ENCODE data around the gene ADAM10.

ADAM10 gene

DNA sequence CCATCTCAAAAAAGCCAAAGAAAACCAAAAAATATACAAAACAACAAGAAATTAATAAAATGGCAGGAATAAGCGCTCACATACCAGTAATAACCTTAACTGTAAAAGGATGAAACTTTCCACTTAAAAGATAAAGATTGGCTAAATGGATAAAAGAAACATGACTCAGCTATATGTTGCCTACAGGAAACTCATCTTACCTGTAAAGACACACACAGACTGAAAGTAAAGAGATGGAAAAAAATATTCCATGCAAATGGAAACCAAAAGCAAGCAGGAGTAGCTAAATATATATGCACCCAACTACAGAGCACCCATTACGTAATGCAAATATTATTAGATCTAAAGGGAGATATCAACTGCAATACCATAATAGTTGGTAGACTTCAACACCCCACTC, 49.7 kb downstream of the ADAM10 start:
- no peak for DNase-seq (ENCODE audit: low read depth, low spot score)
- TF ChIP-seq, protein P1, sequence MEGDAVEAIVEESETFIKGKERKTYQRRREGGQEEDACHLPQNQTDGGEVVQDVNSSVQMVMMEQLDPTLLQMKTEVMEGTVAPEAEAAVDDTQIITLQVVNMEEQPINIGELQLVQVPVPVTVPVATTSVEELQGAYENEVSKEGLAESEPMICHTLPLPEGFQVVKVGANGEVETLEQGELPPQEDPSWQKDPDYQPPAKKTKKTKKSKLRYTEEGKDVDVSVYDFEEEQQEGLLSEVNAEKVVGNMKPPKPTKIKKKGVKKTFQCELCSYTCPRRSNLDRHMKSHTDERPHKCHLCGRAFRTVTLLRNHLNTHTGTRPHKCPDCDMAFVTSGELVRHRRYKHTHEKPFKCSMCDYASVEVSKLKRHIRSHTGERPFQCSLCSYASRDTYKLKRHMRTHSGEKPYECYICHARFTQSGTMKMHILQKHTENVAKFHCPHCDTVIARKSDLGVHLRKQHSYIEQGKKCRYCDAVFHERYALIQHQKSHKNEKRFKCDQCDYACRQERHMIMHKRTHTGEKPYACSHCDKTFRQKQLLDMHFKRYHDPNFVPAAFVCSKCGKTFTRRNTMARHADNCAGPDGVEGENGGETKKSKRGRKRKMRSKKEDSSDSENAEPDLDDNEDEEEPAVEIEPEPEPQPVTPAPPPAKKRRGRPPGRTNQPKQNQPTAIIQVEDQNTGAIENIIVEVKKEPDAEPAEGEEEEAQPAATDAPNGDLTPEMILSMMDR (IDR thresholded peaks at IDR 0.05; ENCODE audit: low read depth, low read length), result no peak
- H3K4me3 ChIP-seq (ENCODE audit: low read depth, low read length), result no peak overlapping the region
- in situ Hi-C loops (cut with HindIII; ENCODE audit: low sequenced_read_pairs), result no loop called here

DNA sequence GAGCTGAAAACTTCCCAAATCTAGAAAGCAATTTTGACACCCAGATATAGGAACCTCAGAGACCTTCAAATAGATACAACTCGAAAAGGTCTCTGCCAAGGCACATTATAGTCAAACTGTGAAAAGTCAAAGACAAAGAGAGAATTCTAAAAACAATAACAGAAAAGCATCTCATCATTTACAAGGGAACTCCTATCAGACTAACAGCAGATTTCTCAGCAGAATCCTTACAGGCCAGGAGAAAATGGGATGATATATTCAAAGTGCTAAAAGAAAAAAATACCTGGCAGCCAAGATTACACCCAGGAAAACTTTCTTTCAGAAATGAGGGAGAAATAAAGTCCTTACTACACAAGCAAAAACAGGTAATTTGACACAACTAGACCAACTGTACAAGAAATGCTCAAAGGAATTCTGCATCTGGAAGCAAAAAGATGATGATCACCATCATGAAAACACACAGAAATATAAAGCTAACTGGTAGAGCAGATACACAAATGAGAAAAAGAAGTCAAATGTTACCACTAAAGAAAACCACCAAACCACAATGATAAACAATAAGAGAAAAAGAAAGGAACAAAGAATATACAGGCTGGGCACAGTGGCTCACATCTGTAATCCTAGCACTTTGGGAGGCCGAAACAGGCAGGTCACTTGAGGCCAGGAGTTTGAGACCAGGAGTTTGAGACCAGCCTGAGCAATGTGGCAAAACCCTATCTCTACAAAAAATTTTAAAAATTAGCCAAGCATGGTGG, 50.4 kb downstream of the ADAM10 start:
- TF ChIP-seq, protein P1 (IDR thresholded peaks at IDR 0.05; ENCODE audit: low read depth, low read length), result no peak
- H3K4me3 ChIP-seq (ENCODE audit: low read depth, low read length), result no peak overlapping the region
- in situ Hi-C loops (cut with HindIII; ENCODE audit: low sequenced_read_pairs), result no loop called here
- peak; percentile 27 for DNase-seq (ENCODE audit: low read depth, low spot score)

DNA sequence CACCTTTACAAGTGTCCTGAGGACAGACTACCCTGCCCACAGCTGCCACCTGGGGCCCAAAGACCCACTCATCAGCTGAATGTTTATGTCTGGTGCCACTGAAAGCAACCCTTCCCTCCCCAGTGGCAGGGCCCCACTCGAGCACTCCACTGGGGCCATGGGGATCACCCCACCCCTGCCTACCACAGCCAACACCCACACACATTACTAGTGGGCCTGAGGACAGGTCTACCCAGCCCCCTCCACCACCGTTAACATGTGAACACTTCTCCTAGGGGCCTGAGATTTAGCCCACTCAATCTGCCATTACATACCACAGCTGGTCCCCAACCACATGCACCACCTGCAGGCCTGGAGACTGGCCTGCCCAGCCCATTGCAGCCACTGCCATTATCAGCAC, 52.3 kb downstream of the ADAM10 start:
- TF ChIP-seq, protein P1 (IDR thresholded peaks at IDR 0.05; ENCODE audit: low read depth, low read length), result no peak
- DNase-seq (ENCODE audit: low read depth, low spot score), result no peak
- H3K4me3 ChIP-seq (ENCODE audit: low read depth, low read length), result no peak overlapping the region
- in situ Hi-C loops (cut with HindIII; ENCODE audit: low sequenced_read_pairs), result no loop called here

DNA sequence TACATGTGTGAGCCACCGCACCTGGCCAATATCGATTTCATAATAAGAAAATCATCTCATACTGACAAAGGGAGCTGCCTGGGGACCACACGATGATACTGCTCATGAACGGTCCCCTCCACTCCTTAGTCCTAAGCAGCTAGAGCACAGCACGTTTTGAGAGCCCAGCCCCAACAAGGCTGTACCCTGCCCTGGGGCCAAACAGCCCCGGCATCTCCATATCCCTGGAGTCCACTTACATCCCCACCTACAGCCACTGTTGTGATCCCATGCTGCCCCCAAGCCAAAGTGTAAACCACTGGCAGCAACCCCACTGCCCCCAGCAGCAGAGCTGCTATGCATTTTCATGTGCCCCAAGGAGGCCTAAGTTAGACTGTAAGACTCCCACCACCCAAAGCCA, 52.8 kb downstream of the ADAM10 start:
- no peak overlapping the region for H3K4me3 ChIP-seq (ENCODE audit: low read depth, low read length)
- DNase-seq (ENCODE audit: low read depth, low spot score), result no peak
- TF ChIP-seq, protein P1 (IDR thresholded peaks at IDR 0.05; ENCODE audit: low read depth, low read length), result no peak
- in situ Hi-C loops (cut with HindIII; ENCODE audit: low sequenced_read_pairs), result no loop called here

DNA sequence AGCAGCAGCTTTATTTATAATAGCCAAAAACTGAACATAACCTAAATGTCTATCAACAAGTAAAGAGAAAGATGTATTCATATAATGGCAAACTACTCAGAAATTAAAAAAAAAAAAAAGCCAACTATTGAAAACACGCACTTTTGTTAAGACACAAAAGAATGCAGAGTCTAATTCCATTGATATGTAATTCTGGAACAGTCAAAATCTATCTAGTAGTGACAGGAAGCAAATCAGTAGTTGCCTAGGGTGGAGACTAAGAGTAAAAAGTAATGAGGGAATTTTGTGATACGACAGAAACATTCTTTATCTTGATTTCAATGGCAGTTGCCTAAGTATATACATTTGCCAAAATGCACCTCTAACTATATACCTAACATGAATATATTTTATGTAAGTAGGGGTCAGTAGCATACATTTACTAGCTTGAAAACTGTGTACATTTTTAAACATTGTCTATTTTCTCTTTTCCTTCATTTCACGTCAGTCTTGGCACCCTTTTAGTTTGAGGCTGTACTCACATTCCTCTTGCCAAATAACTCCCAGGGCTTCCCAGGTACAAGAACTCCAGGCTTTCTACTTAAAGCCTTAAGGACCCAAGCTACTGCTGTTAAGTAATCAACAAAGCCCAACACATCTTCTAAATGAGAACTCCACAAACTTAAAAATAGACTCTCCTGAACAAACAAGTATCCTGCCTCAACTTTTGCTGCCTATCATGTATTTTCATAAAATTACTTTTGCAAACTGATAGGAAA, 54.7 kb downstream of the ADAM10 start:
- TF ChIP-seq, protein P1 (IDR thresholded peaks at IDR 0.05; ENCODE audit: low read depth, low read length), result no peak
- H3K4me3 ChIP-seq (ENCODE audit: low read depth, low read length), result no peak overlapping the region
- DNase-seq (ENCODE audit: low read depth, low spot score), result no peak
- in situ Hi-C loops (cut with HindIII; ENCODE audit: low sequenced_read_pairs), result no loop called here

DNA sequence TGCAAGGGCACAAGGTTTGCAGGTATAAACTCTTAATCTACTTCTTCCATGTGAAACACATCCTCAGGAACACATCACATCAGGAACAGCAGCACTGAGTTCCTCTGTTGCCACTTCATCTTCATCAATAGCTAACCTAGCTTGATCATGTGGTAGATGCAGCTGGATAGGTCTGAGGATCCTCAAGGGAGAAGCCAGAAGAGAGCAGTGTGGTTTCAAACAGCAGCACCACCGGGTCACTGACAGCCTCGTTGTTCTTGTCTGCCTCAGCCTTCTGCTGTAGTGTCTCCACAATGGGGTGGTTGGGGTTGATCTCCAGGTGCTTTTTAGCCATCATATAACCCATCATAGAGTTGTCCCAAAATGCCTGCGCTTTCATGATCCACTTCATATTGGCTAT, 58.8 kb downstream of the ADAM10 start:
- TF ChIP-seq, protein P1 (IDR thresholded peaks at IDR 0.05; ENCODE audit: low read depth, low read length), result no peak
- no peak for DNase-seq (ENCODE audit: low read depth, low spot score)
- in situ Hi-C loops (cut with HindIII; ENCODE audit: low sequenced_read_pairs), result no loop called here
- H3K4me3 ChIP-seq (ENCODE audit: low read depth, low read length), result no peak overlapping the region

Measured in astrocyte of the spinal cord (primary cell).